ENCODE data around the gene MKRN3. TPM values are rescaled to one million over a fixed set of nuclear protein-coding genes. Genes with fewer than 3 reads are reported as not detected.

MKRN3 gene
- total and polyA plus RNA-seq, 8 donors, result 0.26 to 13.4 (median 2.1) TPM; not detected in 1

- H3K27me3 ChIP-seq, result peaks cover 0 to 7% of the 10 kb centered on the region in 2 donors
- no peak overlapping the region for H3K27ac ChIP-seq
- DNase-seq (no peak), ATAC-seq (no peak)
- no peak overlapping the region for H3K4me3 ChIP-seq
- H3K9me3 ChIP-seq, result peaks cover 0 to 10% of the 10 kb centered on the region in 2 donors
- intact Hi-C loops (cut with DNase I), result no loop called here
- no peak for TF ChIP-seq CTCF (IDR thresholded peaks at IDR 0.05)
- no peaks in the 10 kb centered on the region for H3K36me3 ChIP-seq
- no peaks in the 10 kb centered on the region for H3K4me1 ChIP-seq
These were observed 2.4 kb downstream of the MKRN3 start for GRCh38 chr15:23567921-23568320.

GRCh38 chr15:23569151-23569925 lies 3.9 kb downstream of the MKRN3 start:
- H3K4me3 ChIP-seq, result no peak overlapping the region
- TF ChIP-seq CTCF (IDR thresholded peaks at IDR 0.05), result no peak
- intact Hi-C loops (cut with DNase I), result no loop called here
- no peaks in the 10 kb centered on the region for H3K27me3 ChIP-seq
- H3K9me3 ChIP-seq, result peaks cover 0 to 10% of the 10 kb centered on the region in 2 donors
- H3K36me3 ChIP-seq, result no peaks in the 10 kb centered on the region
- no peak overlapping the region for H3K27ac ChIP-seq
- DNase-seq, result no peak
- no peaks in the 10 kb centered on the region for H3K4me1 ChIP-seq
- no peak for ATAC-seq

- DNase-seq, result no peak
- H3K4me3 ChIP-seq, result no peak overlapping the region
- peaks cover 0 to 7% of the 10 kb centered on the region in 2 donors for H3K9me3 ChIP-seq
- H3K27ac ChIP-seq, result no peak overlapping the region
- no peaks in the 10 kb centered on the region for H3K27me3 ChIP-seq
- TF ChIP-seq CTCF (IDR thresholded peaks at IDR 0.05), result no peak
- H3K36me3 ChIP-seq, result no peaks in the 10 kb centered on the region
- H3K4me1 ChIP-seq, result no peaks in the 10 kb centered on the region
- intact Hi-C loops (cut with DNase I), result no loop called here
- no peak for ATAC-seq
These were observed 5.0 kb downstream of the MKRN3 start for GRCh38 chr15:23570486-23570885.

- TF ChIP-seq CTCF (IDR thresholded peaks at IDR 0.05), result no peak
- intact Hi-C loops (cut with DNase I), result no loop called here
- ATAC-seq, result no peak
These were observed 7.4 kb downstream of the MKRN3 start for GRCh38 chr15:23572844-23573243.

GRCh38 chr15:23574742-23575141 lies 9.3 kb downstream of the MKRN3 start:
- Histone ChIP-seq H3K4me1 (no peaks in the 10 kb centered on the region), H3K9me3 (no peaks in the 10 kb centered on the region), H3K27ac (no peak overlapping the region), H3K4me3 (no peak overlapping the region), H3K36me3 (no peaks in the 10 kb centered on the region), H3K27me3 (no peaks in the 10 kb centered on the region)
- no peak for TF ChIP-seq CTCF (IDR thresholded peaks at IDR 0.05)
- intact Hi-C loops (cut with DNase I), result no loop called here
- DNase-seq (no peak), ATAC-seq (no peak)

More at GRCh38 chr15:23572844-23573243, 7.4 kb downstream of the MKRN3 start:
- DNase-seq, result no peak
- Histone ChIP-seq H3K4me3 (no peak overlapping the region), H3K9me3 (no peaks in the 10 kb centered on the region), H3K4me1 (no peaks in the 10 kb centered on the region), H3K27me3 (no peaks in the 10 kb centered on the region), H3K27ac (no peak overlapping the region), H3K36me3 (no peaks in the 10 kb centered on the region)
